Measurements from ENCODE around the gene MACROD2. TPM values are rescaled to one million over a fixed set of nuclear protein-coding genes. Genes with fewer than 3 reads are reported as not detected.

Gene MACROD2
- polyA plus RNA-seq, 1 donor from 2014 or later = 23.2 TPM

DNA sequence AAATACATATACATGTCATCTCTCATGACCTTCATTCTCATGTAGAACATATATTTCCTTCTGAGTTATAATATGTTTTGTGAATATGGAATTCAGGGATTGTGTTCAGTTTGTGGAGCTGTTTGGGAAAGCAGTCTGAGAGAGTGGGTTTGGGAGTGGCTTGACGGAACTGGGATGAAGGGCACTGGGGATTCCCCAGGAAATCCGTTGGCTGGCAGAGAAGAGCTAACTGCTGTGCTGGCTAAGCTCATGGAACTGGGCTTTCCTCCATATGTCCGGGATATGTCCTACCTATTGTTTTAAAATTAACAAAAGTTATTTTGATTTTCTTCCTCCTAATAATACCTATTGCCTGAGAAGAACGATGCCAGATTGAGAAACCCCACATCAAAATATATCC is 701.6 kb downstream of the MACROD2 start:
- no peak overlapping the region for H3K4me3 ChIP-seq (ENCODE audit: low read length)
- no peaks in the 10 kb centered on the region for H3K79me2 ChIP-seq (replicated peaks; ENCODE audit: insufficient read depth, low read length)
- no peak overlapping the region for H3K9ac ChIP-seq (ENCODE audit: low read length)
- H3K9me3 ChIP-seq (ENCODE audit: low read length) = no peaks in the 10 kb centered on the region
- no peaks in the 10 kb centered on the region for H4K20me1 ChIP-seq (ENCODE audit: insufficient read depth)
- peaks cover 7% of the 10 kb centered on the region for H3K27me3 ChIP-seq (ENCODE audit: insufficient read depth, low read depth, low read length)
- no peaks in the 10 kb centered on the region for H3K36me3 ChIP-seq (ENCODE audit: insufficient read depth, low read length)
- no peaks in the 10 kb centered on the region for H3F3A ChIP-seq (ENCODE audit: insufficient read depth, low read length, poor library complexity, severe bottlenecking)
- H2AFZ ChIP-seq (ENCODE audit: low read depth, low read length) = no peak overlapping the region
- no peak overlapping the region for H3K27ac ChIP-seq (ENCODE audit: low read length)
- H3K9me2 ChIP-seq (ENCODE audit: insufficient read depth, low read length) = no peaks in the 10 kb centered on the region
- no peak for TF ChIP-seq TAF1 (IDR thresholded peaks at IDR 0.05; ENCODE audit: low read depth)
- no peak for TF ChIP-seq EP300 (conservative IDR thresholded peaks at IDR 0.05; ENCODE audit: poor library complexity, severe bottlenecking)
- no peak for TF ChIP-seq RAD21 (conservative IDR thresholded peaks at IDR 0.05)
- TF ChIP-seq REST (IDR thresholded peaks at IDR 0.05; ENCODE audit: borderline replicate concordance) = no peak
- TF ChIP-seq EZH2 (IDR thresholded peaks at IDR 0.05; ENCODE audit: borderline replicate concordance, insufficient read depth, low read length, poor library complexity, severe bottlenecking) = no peak
- no peak for TF ChIP-seq MXI1 (conservative IDR thresholded peaks at IDR 0.05; ENCODE audit: poor library complexity, severe bottlenecking)
- TF ChIP-seq SMC3 (conservative IDR thresholded peaks at IDR 0.05; ENCODE audit: poor library complexity) = no peak
- no peak for TF ChIP-seq POLR2AphosphoS5 (IDR thresholded peaks at IDR 0.05)
- H3K4me2 ChIP-seq (ENCODE audit: low read length) = no peak overlapping the region

DNA sequence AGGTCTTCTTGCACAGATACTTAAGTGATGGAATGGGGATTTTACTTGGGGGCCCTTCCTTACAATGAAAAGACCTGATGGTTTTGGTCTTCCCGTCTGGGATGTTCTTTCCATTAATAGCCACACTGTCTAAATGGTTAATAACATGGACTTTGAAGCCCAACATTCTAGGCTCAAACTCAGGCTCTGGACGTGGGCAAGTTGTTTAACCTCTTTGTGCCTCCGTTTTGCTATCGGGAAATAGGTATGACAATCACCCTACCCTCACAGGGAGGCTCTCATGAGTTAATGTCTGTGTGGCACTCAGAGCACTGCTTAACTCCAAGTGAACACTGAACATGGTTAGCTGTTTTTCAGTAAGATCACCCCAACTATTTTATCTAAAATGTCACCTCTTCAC is 702.8 kb downstream of the MACROD2 start:
- Histone ChIP-seq H3K4me3 (ENCODE audit: low read length) (no peak overlapping the region), H3F3A (ENCODE audit: insufficient read depth, low read length, poor library complexity, severe bottlenecking) (no peaks in the 10 kb centered on the region), H3K4me2 (ENCODE audit: low read length) (no peak overlapping the region), H3K9me3 (ENCODE audit: low read length) (no peaks in the 10 kb centered on the region), H3K27me3 (ENCODE audit: insufficient read depth, low read depth, low read length) (peaks cover 7% of the 10 kb centered on the region), H3K9ac (ENCODE audit: low read length) (no peak overlapping the region), H3K79me2 (replicated peaks; ENCODE audit: insufficient read depth, low read length) (no peaks in the 10 kb centered on the region), H3K9me2 (ENCODE audit: insufficient read depth, low read length) (no peaks in the 10 kb centered on the region), H3K36me3 (ENCODE audit: insufficient read depth, low read length) (no peaks in the 10 kb centered on the region), H3K27ac (ENCODE audit: low read length) (no peak overlapping the region), H2AFZ (ENCODE audit: low read depth, low read length) (no peak overlapping the region), H4K20me1 (ENCODE audit: insufficient read depth) (no peaks in the 10 kb centered on the region)
- TF ChIP-seq EZH2 (IDR thresholded peaks at IDR 0.05; ENCODE audit: borderline replicate concordance, insufficient read depth, low read length, poor library complexity, severe bottlenecking) (no peak), EP300 (conservative IDR thresholded peaks at IDR 0.05; ENCODE audit: poor library complexity, severe bottlenecking) (no peak)

DNA sequence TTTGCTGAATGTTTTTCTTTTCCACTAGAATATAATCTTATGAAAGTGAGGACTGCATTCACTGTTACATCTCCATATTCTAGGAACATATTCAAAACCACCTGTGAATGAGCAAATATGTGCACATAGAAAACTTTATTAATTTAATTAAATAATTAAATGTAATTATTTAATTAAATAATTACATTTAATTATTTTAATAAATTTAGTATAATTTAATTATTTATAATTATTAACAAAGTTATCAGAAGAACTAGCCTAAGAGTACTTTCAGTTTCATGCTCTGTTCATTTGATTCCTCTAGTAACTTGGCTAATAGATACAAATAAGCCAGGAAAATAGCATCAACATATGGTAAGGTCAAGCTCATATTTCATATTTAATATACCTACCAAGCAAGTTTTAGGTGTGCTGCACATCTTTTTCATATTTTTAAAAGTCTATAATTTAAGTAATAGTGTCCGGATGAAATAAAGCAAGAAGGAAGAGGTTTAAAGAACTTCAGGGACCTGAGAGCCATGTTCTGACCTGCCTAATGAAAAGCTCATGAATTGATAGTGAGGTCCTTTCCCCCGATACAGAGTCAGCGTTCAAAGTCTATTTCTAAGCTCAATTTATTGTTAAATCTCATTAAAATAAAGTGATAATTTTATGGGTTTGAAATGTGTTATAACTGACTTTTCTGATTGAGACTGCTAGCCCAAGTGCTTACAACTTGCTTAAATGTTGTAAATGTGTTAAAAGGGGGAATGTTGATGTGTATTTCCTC is 703.5 kb downstream of the MACROD2 start:
- no peaks in the 10 kb centered on the region for H3F3A ChIP-seq (ENCODE audit: insufficient read depth, low read length, poor library complexity, severe bottlenecking)
- H2AFZ ChIP-seq (ENCODE audit: low read depth, low read length) = no peak overlapping the region
- H3K4me2 ChIP-seq (ENCODE audit: low read length) = no peak overlapping the region
- H3K9ac ChIP-seq (ENCODE audit: low read length) = no peak overlapping the region
- H3K79me2 ChIP-seq (replicated peaks; ENCODE audit: insufficient read depth, low read length) = no peaks in the 10 kb centered on the region
- H4K20me1 ChIP-seq (ENCODE audit: insufficient read depth) = no peaks in the 10 kb centered on the region
- H3K27ac ChIP-seq (ENCODE audit: low read length) = no peak overlapping the region
- H3K27me3 ChIP-seq (ENCODE audit: insufficient read depth, low read depth, low read length) = peaks cover 7% of the 10 kb centered on the region
- no peak overlapping the region for H3K4me3 ChIP-seq (ENCODE audit: low read length)
- no peaks in the 10 kb centered on the region for H3K9me2 ChIP-seq (ENCODE audit: insufficient read depth, low read length)
- no peaks in the 10 kb centered on the region for H3K9me3 ChIP-seq (ENCODE audit: low read length)
- TF ChIP-seq POLR2AphosphoS5 (IDR thresholded peaks at IDR 0.05) (no peak), EZH2 (IDR thresholded peaks at IDR 0.05; ENCODE audit: borderline replicate concordance, insufficient read depth, low read length, poor library complexity, severe bottlenecking) (no peak), CTCF (IDR thresholded peaks at IDR 0.05; ENCODE audit: poor library complexity, severe bottlenecking) (no peak), SMC3 (conservative IDR thresholded peaks at IDR 0.05; ENCODE audit: poor library complexity) (no peak), REST (IDR thresholded peaks at IDR 0.05; ENCODE audit: borderline replicate concordance) (no peak)
- no peaks in the 10 kb centered on the region for H3K36me3 ChIP-seq (ENCODE audit: insufficient read depth, low read length)
